ENCODE data around the gene FA2H. TPM values are rescaled to one million over a fixed set of nuclear protein-coding genes. Genes with fewer than 3 reads are reported as not detected.

Gene FA2H
- total and polyA plus RNA-seq, 2 donors (not counting 1 experiment from before 2014, with no cell fraction given), result not detected

DNA sequence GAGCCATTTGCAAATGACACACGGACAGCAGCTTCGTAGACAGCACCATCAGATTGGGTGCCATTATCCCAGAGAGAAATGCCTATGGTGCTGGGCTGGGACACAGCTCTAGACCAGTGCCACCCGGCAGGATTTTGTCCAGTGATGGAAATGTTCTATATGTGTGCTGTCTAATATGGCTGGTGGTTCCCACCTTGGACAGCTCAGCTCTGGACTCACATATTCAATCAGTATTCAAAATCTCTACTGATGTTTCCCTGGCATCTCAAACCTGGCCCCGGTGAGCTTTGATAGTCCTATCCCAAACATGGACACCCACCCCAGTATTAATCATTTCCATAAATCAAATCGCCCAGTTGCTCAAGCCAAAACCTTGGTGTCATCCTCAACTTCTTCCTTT, 23.0 kb downstream of the FA2H start:
- Histone ChIP-seq H3K27ac (ENCODE audit: insufficient read depth, low read length) (no peak overlapping the region), H3K9me3 (ENCODE audit: control insufficient read depth, insufficient read depth, low read depth, low read length) (no peaks in the 10 kb centered on the region), H3K4me3 (replicated peaks in 1 of 4; ENCODE audit: control extremely low read depth in 1 of 4, insufficient read depth in 1 of 4, low read depth in 3 of 4, low read length in 4 of 4) (no peak overlapping the region), H3K27me3 (ENCODE audit: control insufficient read depth, insufficient read depth, low read length) (peaks cover 4% of the 10 kb centered on the region), H3K36me3 (ENCODE audit: control insufficient read depth, insufficient read depth, low read length) (no peaks in the 10 kb centered on the region), H3K4me2 (ENCODE audit: extremely low read depth, insufficient read depth, low read length) (no peak overlapping the region), H3K79me2 (ENCODE audit: control insufficient read depth, insufficient read depth, low read length) (no peaks in the 10 kb centered on the region), H2AFZ (ENCODE audit: low read length) (no peak overlapping the region), H4K20me1 (ENCODE audit: control insufficient read depth, extremely low read depth, insufficient read depth, low read length) (no peaks in the 10 kb centered on the region), H3K4me1 (ENCODE audit: control insufficient read depth, extremely low read depth, insufficient read depth, low read length) (no peaks in the 10 kb centered on the region), H3K9ac (ENCODE audit: insufficient read depth, low read length) (no peak overlapping the region)
- TF ChIP-seq, protein P1, sequence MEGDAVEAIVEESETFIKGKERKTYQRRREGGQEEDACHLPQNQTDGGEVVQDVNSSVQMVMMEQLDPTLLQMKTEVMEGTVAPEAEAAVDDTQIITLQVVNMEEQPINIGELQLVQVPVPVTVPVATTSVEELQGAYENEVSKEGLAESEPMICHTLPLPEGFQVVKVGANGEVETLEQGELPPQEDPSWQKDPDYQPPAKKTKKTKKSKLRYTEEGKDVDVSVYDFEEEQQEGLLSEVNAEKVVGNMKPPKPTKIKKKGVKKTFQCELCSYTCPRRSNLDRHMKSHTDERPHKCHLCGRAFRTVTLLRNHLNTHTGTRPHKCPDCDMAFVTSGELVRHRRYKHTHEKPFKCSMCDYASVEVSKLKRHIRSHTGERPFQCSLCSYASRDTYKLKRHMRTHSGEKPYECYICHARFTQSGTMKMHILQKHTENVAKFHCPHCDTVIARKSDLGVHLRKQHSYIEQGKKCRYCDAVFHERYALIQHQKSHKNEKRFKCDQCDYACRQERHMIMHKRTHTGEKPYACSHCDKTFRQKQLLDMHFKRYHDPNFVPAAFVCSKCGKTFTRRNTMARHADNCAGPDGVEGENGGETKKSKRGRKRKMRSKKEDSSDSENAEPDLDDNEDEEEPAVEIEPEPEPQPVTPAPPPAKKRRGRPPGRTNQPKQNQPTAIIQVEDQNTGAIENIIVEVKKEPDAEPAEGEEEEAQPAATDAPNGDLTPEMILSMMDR (conservative IDR thresholded peaks at IDR 0.05 in 1 of 2, IDR thresholded peaks at IDR 0.05 in 1 of 2; ENCODE audit: low read depth in 1 of 2, low read length in 2 of 2), result no peak
- no peak for TF ChIP-seq EZH2 (IDR thresholded peaks at IDR 0.05; ENCODE audit: low read length, missing control alignments)
- no peak for DNase-seq (ENCODE audit: low read depth in 2 of 2)

- Histone ChIP-seq H3K79me2 (ENCODE audit: control insufficient read depth, insufficient read depth, low read length) (no peaks in the 10 kb centered on the region), H2AFZ (ENCODE audit: low read length) (no peak overlapping the region), H3K4me3 (replicated peaks in 1 of 4; ENCODE audit: control extremely low read depth in 1 of 4, insufficient read depth in 1 of 4, low read depth in 3 of 4, low read length in 4 of 4) (no peak overlapping the region), H3K27ac (ENCODE audit: insufficient read depth, low read length) (no peak overlapping the region), H3K4me2 (ENCODE audit: extremely low read depth, insufficient read depth, low read length) (no peak overlapping the region), H3K4me1 (ENCODE audit: control insufficient read depth, extremely low read depth, insufficient read depth, low read length) (peaks cover under 1% of the 10 kb centered on the region), H3K9ac (ENCODE audit: insufficient read depth, low read length) (no peak overlapping the region), H3K9me3 (ENCODE audit: control insufficient read depth, insufficient read depth, low read depth, low read length) (no peaks in the 10 kb centered on the region), H4K20me1 (ENCODE audit: control insufficient read depth, extremely low read depth, insufficient read depth, low read length) (no peaks in the 10 kb centered on the region), H3K36me3 (ENCODE audit: control insufficient read depth, insufficient read depth, low read length) (no peaks in the 10 kb centered on the region), H3K27me3 (ENCODE audit: control insufficient read depth, insufficient read depth, low read length) (no peaks in the 10 kb centered on the region)
- no peak for DNase-seq (ENCODE audit: low read depth in 2 of 2)
- TF ChIP-seq, protein P1 (conservative IDR thresholded peaks at IDR 0.05 in 1 of 2, IDR thresholded peaks at IDR 0.05 in 1 of 2; ENCODE audit: low read depth in 1 of 2, low read length in 2 of 2), result no peak
These were observed 25.1 kb downstream of the FA2H start for GRCh38 chr16:74749291-74750055.

GRCh38 chr16:74748616-74749026, 26.0 kb downstream of the FA2H start:
- no peaks in the 10 kb centered on the region for H3K79me2 ChIP-seq (ENCODE audit: control insufficient read depth, insufficient read depth, low read length)
- H3K27me3 ChIP-seq (ENCODE audit: control insufficient read depth, insufficient read depth, low read length), result no peaks in the 10 kb centered on the region
- H3K36me3 ChIP-seq (ENCODE audit: control insufficient read depth, insufficient read depth, low read length), result no peaks in the 10 kb centered on the region
- TF ChIP-seq, protein P1 (conservative IDR thresholded peaks at IDR 0.05 in 1 of 2, IDR thresholded peaks at IDR 0.05 in 1 of 2; ENCODE audit: low read depth in 1 of 2, low read length in 2 of 2), result no peak
- TF ChIP-seq EZH2 (IDR thresholded peaks at IDR 0.05; ENCODE audit: low read length, missing control alignments), result no peak
- H3K4me1 ChIP-seq (ENCODE audit: control insufficient read depth, extremely low read depth, insufficient read depth, low read length), result peaks cover 6% of the 10 kb centered on the region
- no peak overlapping the region for H3K4me3 ChIP-seq (replicated peaks in 1 of 4; ENCODE audit: control extremely low read depth in 1 of 4, insufficient read depth in 1 of 4, low read depth in 3 of 4, low read length in 4 of 4)
- DNase-seq (ENCODE audit: low read depth in 2 of 2), result no peak
- no peak overlapping the region for H3K9ac ChIP-seq (ENCODE audit: insufficient read depth, low read length)
- H3K4me2 ChIP-seq (ENCODE audit: extremely low read depth, insufficient read depth, low read length), result no peak overlapping the region
- no peaks in the 10 kb centered on the region for H3K9me3 ChIP-seq (ENCODE audit: control insufficient read depth, insufficient read depth, low read depth, low read length)
- no peak overlapping the region for H3K27ac ChIP-seq (ENCODE audit: insufficient read depth, low read length)
- H2AFZ ChIP-seq (ENCODE audit: low read length), result no peak overlapping the region
- no peaks in the 10 kb centered on the region for H4K20me1 ChIP-seq (ENCODE audit: control insufficient read depth, extremely low read depth, insufficient read depth, low read length)
